ENCODE measurements around the gene ZBTB16.
A peak's percentile ranks its signal among the peaks of the same experiment; 100 is the strongest.

Gene ZBTB16

GRCh38 chr11:114154271-114155047 is 94.9 kb downstream of the ZBTB16 start:
- no peak for DNase-seq (ENCODE audit: low spot score)

GRCh38 chr11:114155116-114155515 is 95.6 kb downstream of the ZBTB16 start:
- no peak for DNase-seq (ENCODE audit: low spot score)

GRCh38 chr11:114156131-114156581 is 96.6 kb downstream of the ZBTB16 start:
- DNase-seq (ENCODE audit: low spot score) = no peak

- no peak for DNase-seq (ENCODE audit: low spot score)
Observed at GRCh38 chr11:114156782-114157181, 97.3 kb downstream of the ZBTB16 start.

GRCh38 chr11:114157476-114158050 is 98.1 kb downstream of the ZBTB16 start:
- DNase-seq (ENCODE audit: low spot score) = no peak

- no peak for DNase-seq (ENCODE audit: low spot score)
Observed at GRCh38 chr11:114158421-114158820, 98.9 kb downstream of the ZBTB16 start.

GRCh38 chr11:114158886-114159285 is 99.4 kb downstream of the ZBTB16 start:
- DNase-seq (ENCODE audit: low spot score) = no peak

GRCh38 chr11:114159320-114159719 is 99.8 kb downstream of the ZBTB16 start:
- no peak for DNase-seq (ENCODE audit: low spot score)

- DNase-seq (ENCODE audit: low spot score) = peak; percentile 85
Observed at GRCh38 chr11:114159802-114160632, 100.5 kb downstream of the ZBTB16 start.

- no peak for DNase-seq (ENCODE audit: low spot score)
Observed at GRCh38 chr11:114160894-114161293, 101.4 kb downstream of the ZBTB16 start.

GRCh38 chr11:114161486-114162250 is 102.2 kb downstream of the ZBTB16 start:
- DNase-seq (ENCODE audit: low spot score) = no peak

GRCh38 chr11:114162719-114163123 is 103.2 kb downstream of the ZBTB16 start:
- peak; percentile 11 for DNase-seq (ENCODE audit: low spot score)

GRCh38 chr11:114163229-114163631 is 103.7 kb downstream of the ZBTB16 start:
- DNase-seq (ENCODE audit: low spot score) = no peak

- DNase-seq (ENCODE audit: low spot score) = no peak
Observed at GRCh38 chr11:114163830-114164401, 104.4 kb downstream of the ZBTB16 start.

- DNase-seq (ENCODE audit: low spot score) = no peak
Observed at GRCh38 chr11:114164546-114164945, 105.0 kb downstream of the ZBTB16 start.

- no peak for DNase-seq (ENCODE audit: low spot score)
Observed at GRCh38 chr11:114165326-114166230, 106.1 kb downstream of the ZBTB16 start.

- DNase-seq (ENCODE audit: low spot score) = no peak
Observed at GRCh38 chr11:114166362-114166761, 106.9 kb downstream of the ZBTB16 start.

- DNase-seq (ENCODE audit: low spot score) = peak; percentile 49
Observed at GRCh38 chr11:114166897-114167323, 107.4 kb downstream of the ZBTB16 start.

GRCh38 chr11:114167355-114167754 is 107.8 kb downstream of the ZBTB16 start:
- DNase-seq (ENCODE audit: low spot score) = no peak

- no peak for DNase-seq (ENCODE audit: low spot score)
Observed at GRCh38 chr11:114167771-114168448, 108.4 kb downstream of the ZBTB16 start.

Data from RKO (cell line).